ENCODE measurements around the gene NSD2.

Gene NSD2

DNA sequence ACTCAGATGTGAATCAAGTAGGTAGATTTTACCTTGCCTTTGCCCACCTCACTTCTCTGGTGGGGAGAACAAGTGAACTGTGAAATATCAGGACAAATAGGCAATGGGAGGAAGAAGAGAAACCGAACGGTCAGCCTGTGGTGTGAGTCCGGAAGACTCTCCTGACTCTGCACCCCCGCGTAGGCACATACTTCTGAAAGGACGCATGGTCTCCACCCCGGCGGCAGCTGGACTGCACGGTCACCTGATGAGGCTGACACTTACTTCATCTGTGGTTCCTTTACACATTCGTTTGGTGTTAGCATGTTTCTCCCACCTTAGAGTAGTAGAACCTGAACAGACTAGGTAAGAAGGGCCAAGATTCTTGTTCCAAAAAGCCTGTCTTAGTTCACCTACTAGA, 79.2 kb downstream of the NSD2 start:
- no peak for DNase-seq

DNA sequence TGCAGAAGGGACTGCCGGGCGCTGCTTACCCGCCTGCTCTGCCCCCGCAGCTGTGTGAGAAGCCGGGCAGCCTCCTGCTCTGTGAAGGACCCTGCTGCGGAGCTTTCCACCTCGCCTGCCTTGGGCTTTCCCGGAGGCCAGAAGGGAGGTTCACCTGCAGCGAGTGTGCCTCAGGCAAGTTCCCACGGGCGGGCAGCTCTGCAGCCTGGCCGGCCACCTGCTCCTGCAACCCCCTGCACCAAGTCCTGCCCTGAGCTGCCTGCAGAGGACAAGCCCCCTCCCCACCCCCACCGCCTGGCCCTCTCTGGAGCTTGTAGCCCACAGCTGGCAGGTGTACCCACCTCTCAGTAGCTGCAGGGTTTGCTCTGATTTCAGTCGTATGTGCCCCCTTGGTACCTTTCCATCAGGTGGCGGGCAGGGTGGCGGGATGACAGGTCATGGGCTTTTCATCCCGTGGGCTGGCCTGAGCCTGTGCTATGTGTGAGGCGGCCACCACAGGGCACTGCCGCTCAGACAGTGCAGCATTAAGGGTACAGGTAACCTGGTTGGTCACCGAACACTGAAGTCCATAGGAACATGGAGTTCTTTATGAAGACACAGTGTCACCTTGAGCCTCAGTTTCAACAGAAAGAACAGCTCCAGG, 81.0 kb downstream of the NSD2 start:
- DNase-seq, result no peak

GRCh38 chr4:1952719-1953118, 81.5 kb downstream of the NSD2 start:
- no peak for DNase-seq

GRCh38 chr4:1953335-1953734, 82.1 kb downstream of the NSD2 start:
- DNase-seq, result no peak

DNA sequence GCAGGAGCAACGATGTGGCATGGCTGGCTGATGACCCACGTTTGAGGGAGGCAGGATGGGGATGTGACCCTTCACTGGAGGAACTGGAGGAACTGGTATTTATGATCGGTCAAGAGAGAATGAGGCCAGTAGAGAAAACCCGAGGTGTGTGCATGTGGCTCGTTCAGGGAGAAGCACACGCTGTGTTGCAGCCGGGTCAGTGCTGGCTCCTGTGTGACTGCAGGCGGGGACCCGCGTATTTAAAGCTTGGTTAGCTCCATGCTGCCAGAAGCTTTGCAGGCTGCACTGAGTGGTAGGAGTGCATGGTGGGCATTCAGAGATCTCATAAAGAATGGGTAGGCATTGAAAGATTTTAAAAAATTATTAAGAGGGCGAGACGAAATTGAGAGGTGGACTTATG, 85.4 kb downstream of the NSD2 start:
- no peak for DNase-seq

- DNase-seq, result no peak
Measured at GRCh38 chr4:1958276-1959103, 87.3 kb downstream of the NSD2 start.

DNA sequence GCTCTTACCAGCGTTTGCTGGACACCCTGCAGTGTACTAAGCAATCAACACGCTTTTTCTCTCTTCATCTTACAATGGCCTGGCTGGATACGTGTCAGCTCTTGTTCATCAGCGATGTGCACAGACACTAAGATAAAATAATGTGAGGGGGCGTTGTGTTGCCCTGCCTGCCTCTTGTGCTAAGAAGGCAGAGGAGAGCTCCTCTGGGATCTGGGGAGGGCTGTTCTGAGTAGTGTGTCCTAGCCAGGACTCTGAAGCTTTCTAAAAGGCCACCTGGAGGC, 87.9 kb downstream of the NSD2 start:
- DNase-seq, result no peak

DNA sequence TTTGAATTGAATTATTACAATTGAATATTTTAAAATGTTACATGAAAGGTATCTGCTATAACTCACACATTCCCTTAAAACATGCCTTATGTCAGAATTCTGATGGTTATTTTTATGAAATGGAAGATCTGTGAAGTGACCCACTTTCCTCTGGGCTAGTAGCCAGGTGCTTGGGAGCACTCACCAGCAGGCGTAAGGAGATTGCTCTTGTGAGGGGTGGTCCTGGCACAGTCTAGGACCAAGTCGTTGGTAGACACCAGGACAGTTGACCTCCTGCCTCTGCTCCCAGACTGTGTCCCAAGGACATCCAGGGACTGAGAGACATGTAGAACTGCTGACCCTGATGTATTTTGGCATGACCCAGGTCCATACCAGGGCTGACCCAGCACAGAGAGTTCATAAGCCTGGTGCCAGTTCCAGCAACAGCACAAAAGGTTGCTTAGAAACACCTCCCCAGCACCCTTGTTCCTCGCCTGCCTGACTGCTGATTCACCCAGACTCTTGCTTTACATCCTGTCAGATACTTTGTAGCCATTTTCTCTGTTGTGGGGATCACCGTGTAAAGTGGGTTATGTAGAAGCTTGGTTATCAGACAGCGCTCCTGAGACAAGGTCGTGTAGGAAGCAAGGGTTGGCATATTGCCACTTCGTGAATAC, 89.1 kb downstream of the NSD2 start:
- DNase-seq, result no peak

- DNase-seq, result no peak
Measured at GRCh38 chr4:1961038-1961437, 89.8 kb downstream of the NSD2 start.

DNA sequence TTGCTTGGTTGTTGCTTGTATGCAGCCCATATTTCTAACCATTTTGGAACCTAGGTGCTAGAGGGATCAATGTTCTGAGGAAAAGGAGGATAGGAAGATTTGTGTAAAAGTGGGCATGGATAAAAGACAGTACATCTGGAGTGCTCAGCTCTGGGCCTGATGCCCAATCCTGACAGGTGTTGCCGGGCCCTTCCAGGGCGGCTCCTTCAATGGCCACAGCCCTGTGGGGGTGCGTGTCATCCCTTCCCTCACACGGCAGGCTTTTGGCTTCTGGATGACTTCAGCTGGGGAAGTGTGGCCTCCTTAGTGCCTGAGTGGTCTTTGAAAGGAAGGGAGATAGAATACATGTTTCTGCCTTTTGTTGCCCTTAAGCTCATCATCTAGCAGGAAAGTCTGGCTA, 90.4 kb downstream of the NSD2 start:
- DNase-seq, result no peak

GRCh38 chr4:1962980-1963379, 91.8 kb downstream of the NSD2 start:
- DNase-seq, result no peak

- DNase-seq, result no peak
Measured at GRCh38 chr4:1964443-1964842, 93.2 kb downstream of the NSD2 start.

DNA sequence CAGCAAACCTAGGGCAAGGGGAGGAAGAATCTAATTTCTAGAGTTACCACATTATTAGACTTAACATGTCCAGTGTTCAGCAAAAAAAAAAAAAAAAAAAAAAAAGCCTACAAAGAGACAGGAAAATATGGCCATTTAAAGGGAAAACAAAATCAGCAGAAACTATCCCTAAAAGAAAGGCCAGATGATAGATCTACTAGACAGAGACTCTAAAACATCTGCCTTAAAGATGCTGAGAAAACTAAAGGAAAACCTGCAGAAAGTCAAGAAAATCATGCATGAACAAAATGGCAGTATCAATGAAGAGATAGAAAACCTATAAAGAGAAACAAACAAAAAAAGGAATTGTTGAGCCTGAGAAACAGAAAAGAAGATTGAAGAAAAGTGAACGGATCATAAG, 93.8 kb downstream of the NSD2 start:
- DNase-seq, result no peak

DNA sequence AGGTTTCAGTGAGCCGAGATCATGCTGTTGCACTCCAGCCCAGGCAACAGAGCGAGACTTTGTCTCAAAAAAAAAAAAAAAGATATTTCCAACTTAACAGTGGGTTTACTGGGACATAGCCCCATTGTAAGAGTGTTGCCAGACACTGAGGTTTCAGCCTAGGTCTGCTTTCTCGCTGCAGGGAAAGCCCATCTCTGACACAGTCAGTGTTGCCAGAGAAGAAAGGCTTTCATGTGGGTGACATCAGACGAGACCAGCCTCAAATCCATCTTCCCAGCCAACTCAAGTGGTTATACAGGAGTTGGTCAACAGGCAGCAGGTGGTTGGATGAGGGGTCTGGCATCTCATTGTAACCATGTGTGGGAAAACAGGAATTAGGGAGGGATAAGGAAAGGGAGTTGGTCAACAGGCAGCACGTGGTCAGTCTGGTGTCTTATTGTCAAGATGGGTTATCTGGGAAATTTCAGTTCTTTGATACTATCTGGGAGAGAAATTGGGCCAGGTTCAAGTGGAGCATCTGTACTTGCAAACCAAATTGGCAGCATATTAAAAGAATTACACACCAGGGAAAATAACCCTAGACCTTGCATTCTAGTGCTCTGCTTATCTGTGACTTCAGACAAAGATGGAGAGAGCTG, 96.4 kb downstream of the NSD2 start:
- DNase-seq, result no peak

- no peak for DNase-seq
Measured at GRCh38 chr4:1968686-1969295, 97.6 kb downstream of the NSD2 start.

- no peak for DNase-seq
Measured at GRCh38 chr4:1969928-1970723, 98.9 kb downstream of the NSD2 start.

DNA sequence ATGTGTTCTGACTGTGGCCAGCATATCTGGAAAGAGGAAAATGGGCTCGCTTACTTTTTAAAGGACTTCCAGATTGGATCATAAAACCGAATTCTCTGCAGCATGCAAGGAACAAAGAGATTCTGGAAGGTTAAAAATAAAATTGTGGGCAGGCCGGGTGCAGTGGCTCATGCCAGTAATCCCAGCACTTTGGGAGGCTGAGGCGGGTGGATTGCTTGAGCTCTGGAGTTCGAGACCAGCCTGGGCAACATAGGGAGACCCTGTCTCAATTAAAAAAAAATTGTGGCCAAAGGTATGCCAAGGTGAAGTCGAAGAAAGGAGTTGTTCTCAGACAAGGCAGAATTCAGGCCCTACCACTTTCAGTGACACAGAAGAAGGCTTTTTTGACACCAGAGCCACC, 99.7 kb downstream of the NSD2 start:
- no peak for DNase-seq

DNA sequence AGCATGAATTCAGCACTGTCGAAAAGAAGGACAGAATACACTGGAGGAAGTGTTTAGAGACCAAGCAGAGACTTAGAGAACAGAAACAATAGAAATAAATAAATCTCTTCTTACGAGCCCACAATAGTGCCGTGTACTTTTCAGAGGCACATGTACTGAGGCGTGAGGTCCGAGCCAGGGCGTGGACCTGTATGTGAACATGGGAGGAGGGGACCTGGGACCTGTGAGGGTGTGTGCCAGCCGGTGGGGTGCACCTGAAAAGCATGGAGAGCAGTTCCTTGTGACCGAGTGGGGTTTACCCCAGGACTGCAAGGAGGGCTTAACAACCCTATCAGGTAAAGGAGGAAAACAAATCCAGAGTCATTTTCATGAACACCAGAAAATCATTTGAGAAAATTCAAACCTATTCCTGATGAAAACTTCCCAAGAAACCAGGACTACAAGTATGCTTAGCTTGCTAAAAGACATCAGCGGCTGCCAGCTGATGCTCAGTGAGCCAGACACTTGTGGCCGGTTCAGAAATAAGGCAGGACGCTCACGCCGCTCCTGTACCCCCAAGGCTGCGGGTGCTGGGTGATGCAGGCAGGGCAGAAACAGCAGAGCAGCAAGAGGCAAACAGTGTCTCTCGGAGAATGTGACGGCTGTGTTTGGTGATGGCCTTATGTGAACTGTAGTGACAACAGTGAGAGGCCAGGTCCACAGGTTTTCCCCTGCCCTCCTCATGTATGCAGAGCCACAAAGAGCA, 100.4 kb downstream of the NSD2 start:
- DNase-seq, result no peak

- DNase-seq, result no peak
Measured at GRCh38 chr4:1972414-1972813, 101.2 kb downstream of the NSD2 start.

- DNase-seq, result no peak
Measured at GRCh38 chr4:1973218-1973617, 102.0 kb downstream of the NSD2 start.

GRCh38 chr4:1973661-1974060, 102.5 kb downstream of the NSD2 start:
- DNase-seq, result no peak

GRCh38 chr4:1974840-1975239, 103.6 kb downstream of the NSD2 start:
- DNase-seq, result no peak

Measured in activated CD4-positive, alpha-beta T cell treated with anti-CD3 and anti-CD28 coated beads, Interleukin-2, amount 50 U/mL, for 16 hours (primary cell).